Inflammatory macrophage treated with lipopolysaccharide for 4 hours (primary cell): ENCODE results near the gene IL36RN.

Source experiments
- DNase-seq: peaks from one replicate; pipeline ENCODE4 v3.0.0-alpha.2; 2020

IL36RN gene

GRCh38 chr2:113058998-113059960 is at the start of gene IL36RN:
Gene IL36RN (plus strand): TSS chr2:113059198. CDS start chr2:113059439, 241 bp downstream.
- DNase-seq, result no peak

GRCh38 chr2:113009622-113010021 is 49.4 kb upstream of the IL36RN start:
- DNase-seq, result no peak

GRCh38 chr2:113010088-113010487 is 48.9 kb upstream of the IL36RN start:
- DNase-seq, result no peak

GRCh38 chr2:113011108-113011507 is 47.9 kb upstream of the IL36RN start:
- DNase-seq, result peak; percentile 10

- no peak for DNase-seq
Measured at GRCh38 chr2:113012436-113013335, 46.3 kb upstream of the IL36RN start.

- no peak for DNase-seq
Measured at GRCh38 chr2:113013336-113013661, 45.7 kb upstream of the IL36RN start.

- DNase-seq, result no peak
Measured at GRCh38 chr2:113014067-113014466, 44.9 kb upstream of the IL36RN start.

GRCh38 chr2:113015042-113015441 is 44.0 kb upstream of the IL36RN start:
- DNase-seq, result no peak

- DNase-seq, result no peak
Measured at GRCh38 chr2:113015655-113016054, 43.3 kb upstream of the IL36RN start.

- no peak for DNase-seq
Measured at GRCh38 chr2:113018509-113018908, 40.5 kb upstream of the IL36RN start.

GRCh38 chr2:113021312-113021711 is 37.7 kb upstream of the IL36RN start:
- no peak for DNase-seq

- DNase-seq, result no peak
Measured at GRCh38 chr2:113024764-113025163, 34.2 kb upstream of the IL36RN start.

- DNase-seq, result peak; percentile 83
Measured at GRCh38 chr2:113025737-113026136, 33.3 kb upstream of the IL36RN start.

- DNase-seq, result no peak
Measured at GRCh38 chr2:113027691-113028090, 31.3 kb upstream of the IL36RN start.

GRCh38 chr2:113028112-113028511 is 30.9 kb upstream of the IL36RN start:
- peak; percentile 30 for DNase-seq

- peak; percentile 49 for DNase-seq
Measured at GRCh38 chr2:113032737-113033136, 26.3 kb upstream of the IL36RN start.

- no peak for DNase-seq
Measured at GRCh38 chr2:113034016-113034415, 25.0 kb upstream of the IL36RN start.

GRCh38 chr2:113036763-113037162 is 22.2 kb upstream of the IL36RN start:
- DNase-seq, result no peak

- peak; percentile 68 for DNase-seq
Measured at GRCh38 chr2:113038291-113038690, 20.7 kb upstream of the IL36RN start.

- DNase-seq, result no peak
Measured at GRCh38 chr2:113039158-113039557, 19.8 kb upstream of the IL36RN start.

- peak; percentile 73 for DNase-seq
Measured at GRCh38 chr2:113039719-113040118, 19.3 kb upstream of the IL36RN start.

GRCh38 chr2:113041871-113042270 is 17.1 kb upstream of the IL36RN start:
- DNase-seq, result no peak

GRCh38 chr2:113046465-113046864 is 12.5 kb upstream of the IL36RN start:
- no peak for DNase-seq
